Measurements from ENCODE around the gene PTPRM.

DNA sequence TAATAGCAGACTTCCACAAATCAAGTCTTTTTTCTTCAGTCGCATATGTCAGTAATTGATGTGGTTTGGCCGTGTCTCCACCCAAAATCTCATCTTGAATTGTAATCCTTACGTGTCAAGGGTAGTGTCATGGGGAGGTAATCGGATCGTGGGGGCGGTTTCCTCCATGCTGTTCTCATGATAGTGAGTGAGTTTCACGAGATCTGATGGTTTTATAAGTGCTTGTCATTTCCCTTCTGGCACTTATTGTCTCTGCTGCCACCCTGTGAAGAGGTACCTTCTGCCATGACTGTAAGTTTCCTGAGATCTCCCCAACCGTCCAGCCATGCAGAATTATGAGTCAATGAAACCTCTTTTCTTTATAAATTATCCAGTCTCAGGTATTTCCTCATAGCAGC, 478.8 kb downstream of the PTPRM start:
- no peak for TF ChIP-seq EZH2 (IDR thresholded peaks at IDR 0.05; ENCODE audit: low read length, unreplicated experiment)
- TF ChIP-seq EZH2phosphoT487 (IDR thresholded peaks at IDR 0.05; ENCODE audit: borderline replicate concordance, low read length), result no peak
- TF ChIP-seq, protein P1, sequence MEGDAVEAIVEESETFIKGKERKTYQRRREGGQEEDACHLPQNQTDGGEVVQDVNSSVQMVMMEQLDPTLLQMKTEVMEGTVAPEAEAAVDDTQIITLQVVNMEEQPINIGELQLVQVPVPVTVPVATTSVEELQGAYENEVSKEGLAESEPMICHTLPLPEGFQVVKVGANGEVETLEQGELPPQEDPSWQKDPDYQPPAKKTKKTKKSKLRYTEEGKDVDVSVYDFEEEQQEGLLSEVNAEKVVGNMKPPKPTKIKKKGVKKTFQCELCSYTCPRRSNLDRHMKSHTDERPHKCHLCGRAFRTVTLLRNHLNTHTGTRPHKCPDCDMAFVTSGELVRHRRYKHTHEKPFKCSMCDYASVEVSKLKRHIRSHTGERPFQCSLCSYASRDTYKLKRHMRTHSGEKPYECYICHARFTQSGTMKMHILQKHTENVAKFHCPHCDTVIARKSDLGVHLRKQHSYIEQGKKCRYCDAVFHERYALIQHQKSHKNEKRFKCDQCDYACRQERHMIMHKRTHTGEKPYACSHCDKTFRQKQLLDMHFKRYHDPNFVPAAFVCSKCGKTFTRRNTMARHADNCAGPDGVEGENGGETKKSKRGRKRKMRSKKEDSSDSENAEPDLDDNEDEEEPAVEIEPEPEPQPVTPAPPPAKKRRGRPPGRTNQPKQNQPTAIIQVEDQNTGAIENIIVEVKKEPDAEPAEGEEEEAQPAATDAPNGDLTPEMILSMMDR (conservative IDR thresholded peaks at IDR 0.05; ENCODE audit: low read depth, low read length), result no peak
